Suprapubic skin (tissue), 4 donors: ENCODE measurements around the gene PHKA1.

Experiments
- CTCF ChIP-seq, 2 donors: fragments of 200-600 bp in 1 of 2; fragments of 450-650 bp in 1 of 2; sonication (generic) in 1 of 2; IDR thresholded peaks; one replicate each; pipeline ENCODE4 v1.5.1; 2016 to 2019; ENCODE audit warnings: antibody characterized with exemption in 2 of 2, mild to moderate bottlenecking in 1 of 2, moderate library complexity in 1 of 2
- EP300 ChIP-seq: sonication (generic); formaldehyde crosslinking; IDR thresholded peaks from one replicate; pipeline ENCODE4 v1.6.1; 2017; ENCODE audit warnings: antibody characterized with exemption
- POLR2A ChIP-seq, 2 donors: fragments of 450-650 bp; IDR thresholded peaks; one replicate each; pipeline ENCODE4 v1.6.1; 2017; ENCODE audit warnings: antibody characterized with exemption in 2 of 2, mild to moderate bottlenecking in 2 of 2, moderate library complexity in 2 of 2
- POLR2AphosphoS5 ChIP-seq, 3 donors: sonication (generic); formaldehyde crosslinking; IDR thresholded peaks; one replicate each; pipeline ENCODE4 v1.6.1; 2017; ENCODE audit warnings: antibody characterized with exemption in 3 of 3

DNA sequence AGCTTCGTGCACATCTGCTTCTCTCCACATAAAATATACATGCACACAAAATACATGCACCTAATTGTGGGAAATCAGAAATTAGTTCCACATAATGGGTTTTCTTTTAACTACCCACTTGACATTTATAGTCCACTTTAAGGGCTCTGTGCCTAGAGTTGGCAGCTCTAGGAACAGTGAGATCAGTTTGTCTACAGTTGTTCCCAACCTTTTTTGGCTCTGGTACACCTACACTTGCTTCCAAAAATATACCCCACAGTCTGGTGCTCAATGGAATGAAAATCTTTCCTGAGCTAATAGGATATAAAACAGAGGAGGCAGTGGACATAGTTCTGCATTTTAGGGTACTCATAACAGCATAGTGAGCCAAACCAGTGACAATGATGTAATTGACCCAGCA, 177.6 kb downstream of the PHKA1 start:
- TF ChIP-seq EP300 (no peak), CTCF (IDR thresholded peaks at IDR 0.05) (no peak), POLR2A (IDR thresholded peaks at IDR 0.05) (no peak), POLR2AphosphoS5 (IDR thresholded peaks at IDR 0.05) (no peak)
